CD4-positive, alpha-beta T cell treated with Interleukin-6 at 100 ng/mL for 8 hours (primary cell): ENCODE measurements around the gene CUEDC1.
A peak's percentile ranks its signal among the peaks of the same experiment; 100 is the strongest.
"Not testable (repeated sequence)": the region's sequence is repeated elsewhere in the genome, so short reads cannot be mapped to it uniquely, and the experiment has no call there.

Source experiments
- DNase-seq: peaks from one replicate; pipeline ENCODE4 v3.0.0-alpha.2; 2020; ENCODE audit warnings: mixed read lengths, low spot score

CUEDC1 gene

DNA sequence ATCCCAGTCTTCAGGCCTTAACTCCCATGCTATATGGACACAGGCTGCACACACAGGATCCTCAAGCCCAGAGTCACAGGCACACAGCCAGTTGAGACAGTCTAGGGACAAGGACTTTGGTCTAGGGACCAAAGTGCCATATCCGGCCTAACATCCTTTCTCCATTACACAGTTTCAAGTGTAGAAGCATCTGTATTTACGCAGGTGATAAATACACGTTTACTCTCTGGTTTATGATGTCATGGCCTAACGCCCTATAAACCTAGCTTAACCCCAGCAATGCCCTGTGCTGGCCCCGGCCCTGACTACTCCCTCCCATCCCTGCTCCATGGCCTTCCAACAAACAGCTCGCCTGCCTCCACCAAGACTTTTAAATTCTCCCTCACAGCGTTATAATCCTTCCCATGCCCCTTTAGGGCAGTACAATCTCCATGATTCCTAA, 17.1 kb downstream of the CUEDC1 start:
- no peak for DNase-seq

DNA sequence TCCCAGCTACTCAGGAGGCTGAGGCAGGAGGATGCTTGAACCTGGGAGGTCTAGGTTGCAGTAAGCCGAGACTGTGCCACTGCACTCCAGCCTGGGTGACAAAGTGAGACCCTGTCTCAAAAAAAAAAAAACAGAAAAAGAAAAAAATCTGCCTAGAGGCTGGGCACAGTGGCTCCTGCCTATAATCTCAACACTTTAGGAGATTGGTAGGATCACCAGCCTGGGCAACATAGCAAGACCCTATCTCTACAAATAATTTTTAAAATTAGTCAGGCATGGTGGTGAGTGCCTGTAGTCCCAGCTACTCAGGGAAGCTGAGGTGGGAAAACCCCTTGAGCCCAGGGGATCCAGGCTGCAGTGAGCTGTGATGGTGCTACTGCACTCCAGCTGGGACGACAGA, 17.7 kb downstream of the CUEDC1 start:
- no peak for DNase-seq

DNA sequence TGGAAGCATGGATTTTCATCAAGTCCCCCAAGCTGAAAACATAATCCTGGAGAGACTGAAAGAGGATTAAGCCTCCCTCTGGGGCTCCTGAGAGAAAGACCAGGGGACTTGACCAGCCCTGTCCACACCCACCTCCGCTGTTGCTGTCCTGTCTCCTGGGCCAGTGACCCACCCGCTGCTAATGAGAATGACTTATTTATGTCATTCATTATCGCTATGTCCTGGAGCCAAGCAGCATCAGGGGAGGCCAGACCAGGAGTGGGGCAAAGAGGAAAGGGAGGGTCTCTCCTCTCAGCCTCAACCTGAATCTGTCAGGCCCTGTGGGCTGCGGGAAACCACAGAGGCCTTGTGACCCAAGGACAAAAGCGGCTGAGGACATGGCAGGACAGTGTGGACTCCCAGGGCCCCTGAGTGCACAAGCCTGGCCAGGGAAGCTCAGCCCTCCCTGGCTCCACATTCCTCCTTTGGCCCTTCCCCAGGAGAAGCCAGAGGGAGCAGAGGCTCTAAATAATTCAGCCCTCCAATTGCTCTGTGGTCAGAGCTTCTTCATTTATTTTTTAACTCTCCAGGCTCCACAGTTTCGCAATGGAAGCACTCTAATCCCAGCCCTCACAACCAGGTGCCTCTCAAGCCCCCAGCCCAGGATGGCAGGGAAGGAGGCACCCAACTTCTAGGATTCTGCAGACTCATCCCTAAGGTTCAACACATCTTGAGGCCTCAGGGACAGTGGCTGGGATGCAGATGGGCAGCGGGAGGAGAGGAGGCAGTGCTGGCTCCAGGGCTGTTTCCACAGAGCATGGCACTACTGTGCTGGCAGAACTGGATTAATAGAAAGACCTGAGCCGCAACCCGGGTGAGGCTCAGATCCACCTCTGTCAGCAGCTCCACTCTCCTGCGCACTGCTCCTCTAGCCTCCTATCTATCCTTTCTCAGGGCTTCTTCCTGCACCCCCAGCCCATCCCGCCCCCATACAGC, 19.1 kb downstream of the CUEDC1 start:
- no peak for DNase-seq

- no peak for DNase-seq
These were observed 23.6 kb downstream of the CUEDC1 start for GRCh38 chr17:57931488-57932137.

DNA sequence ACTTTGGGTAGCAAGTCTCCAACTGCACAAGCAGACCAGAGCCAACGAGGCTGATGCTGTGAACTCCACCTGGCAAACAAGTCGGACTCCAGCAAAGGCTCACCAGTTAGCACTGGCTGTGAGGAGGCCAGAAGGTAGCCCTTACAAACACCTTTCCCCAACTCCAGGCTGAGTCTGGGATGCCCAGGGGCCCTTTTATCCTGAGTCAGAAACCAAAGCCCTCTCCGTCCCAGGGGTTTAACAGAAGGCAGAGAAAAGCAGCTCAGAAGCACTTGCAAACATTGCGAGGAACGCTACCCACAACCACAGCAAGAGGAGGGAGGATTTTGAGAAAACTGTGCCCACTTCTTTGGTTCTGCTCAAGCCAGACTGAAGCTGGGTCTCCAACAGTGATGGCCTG, 25.0 kb downstream of the CUEDC1 start:
- no peak for DNase-seq

DNA sequence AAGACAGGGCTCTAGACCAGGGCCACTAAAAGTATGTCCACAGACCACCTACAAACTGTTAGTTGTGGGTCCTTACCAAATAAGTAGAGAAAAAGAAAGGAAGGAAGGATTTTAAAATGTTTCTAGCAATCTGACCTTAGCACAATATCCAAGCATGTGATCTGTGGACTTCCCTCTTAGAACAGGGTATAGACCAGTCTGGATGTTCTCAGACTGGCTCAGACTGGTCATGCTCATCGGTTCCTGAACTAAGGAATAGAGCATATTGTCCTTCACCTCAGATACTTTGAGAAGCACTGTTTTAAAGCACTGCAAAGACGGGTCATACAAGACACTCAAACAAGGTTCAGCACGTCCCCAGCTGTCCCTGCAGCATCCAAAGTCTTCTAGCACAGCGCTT, 25.8 kb downstream of the CUEDC1 start:
- no peak for DNase-seq

GRCh38 chr17:57928928-57929327, 26.3 kb downstream of the CUEDC1 start:
- no peak for DNase-seq

GRCh38 chr17:57927048-57927723, 28.0 kb downstream of the CUEDC1 start:
- DNase-seq, result no peak

DNA sequence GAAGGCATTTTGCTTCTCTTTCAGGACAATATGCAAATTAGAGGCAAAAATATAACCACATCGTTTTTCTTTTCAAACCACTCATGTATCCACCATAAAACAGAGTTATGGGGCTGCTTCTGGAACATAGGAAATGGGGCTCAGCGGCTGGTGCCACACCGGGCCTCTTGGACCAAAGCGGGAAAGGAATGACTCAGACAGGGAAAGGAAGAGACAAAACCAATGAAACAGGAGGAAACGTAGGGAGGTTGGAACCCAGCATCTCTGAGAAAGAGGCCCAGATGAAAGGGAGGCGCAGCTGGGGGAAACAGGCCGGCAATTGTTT, 28.5 kb downstream of the CUEDC1 start:
- DNase-seq, result no peak

DNA sequence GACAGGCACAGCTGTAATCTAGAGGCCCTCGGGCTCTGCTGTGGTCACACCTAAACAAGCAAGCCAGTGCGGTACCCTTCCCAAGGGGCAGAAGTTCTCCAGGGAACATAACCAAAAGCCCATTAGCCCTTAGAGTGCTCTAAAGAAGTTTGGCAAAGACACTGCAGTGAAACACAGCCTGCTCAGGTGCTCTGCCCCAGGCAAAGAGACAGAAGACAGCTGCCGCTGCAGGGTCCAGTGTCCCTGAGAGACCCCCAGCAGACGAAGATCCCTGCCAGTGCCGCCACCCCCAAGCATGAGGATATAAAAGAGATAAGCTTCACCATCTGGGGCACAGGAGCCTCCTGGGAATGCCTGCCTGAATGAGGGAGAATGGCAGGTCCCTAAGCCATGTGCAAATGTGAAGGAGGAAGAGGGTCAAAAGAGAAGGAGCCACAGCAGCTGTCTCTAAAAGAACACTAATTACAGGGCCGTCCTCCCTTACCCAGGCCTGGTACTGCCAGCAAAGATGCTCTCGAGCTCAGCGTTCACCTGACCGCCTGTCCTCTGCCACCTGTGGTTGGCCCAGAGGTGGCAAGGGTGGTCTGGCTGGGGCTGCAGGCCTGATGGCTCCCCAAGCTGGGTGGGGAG, 29.7 kb downstream of the CUEDC1 start:
- DNase-seq, result no peak

- DNase-seq, result no peak
These were observed 30.5 kb downstream of the CUEDC1 start for GRCh38 chr17:57924677-57925076.

DNA sequence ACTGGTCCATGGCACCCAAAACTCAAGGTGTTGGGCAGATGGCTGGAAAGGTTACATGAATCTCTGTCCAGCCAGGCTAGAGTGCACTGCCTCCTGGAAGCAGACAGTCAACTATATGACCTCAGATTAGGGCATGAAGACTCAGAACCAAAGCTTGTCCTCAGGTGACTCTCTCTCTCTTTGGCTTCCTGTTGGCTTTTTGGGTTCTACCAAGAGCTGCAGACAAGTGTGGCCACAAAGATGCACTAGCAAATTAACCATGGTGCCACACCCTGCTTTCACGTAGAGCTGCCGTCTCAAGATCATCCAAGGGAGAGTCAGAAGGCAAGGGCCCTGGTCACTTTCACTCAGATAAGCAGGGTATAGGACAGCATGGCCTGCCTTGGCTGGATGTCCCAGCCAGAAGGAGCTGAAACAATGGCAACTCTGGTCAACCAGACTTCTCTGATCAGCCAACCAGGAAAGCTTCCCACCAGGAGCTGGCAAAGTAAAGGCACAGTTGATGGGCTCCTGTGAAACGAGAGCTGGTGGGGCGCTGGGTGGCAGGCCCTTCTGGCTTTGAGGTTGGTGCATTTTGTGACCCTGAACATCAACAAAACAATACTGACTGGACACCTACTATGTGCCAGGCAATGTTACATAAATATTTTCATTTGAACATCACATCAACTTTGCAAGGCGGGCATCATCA, 31.9 kb downstream of the CUEDC1 start:
- DNase-seq, result no peak

DNA sequence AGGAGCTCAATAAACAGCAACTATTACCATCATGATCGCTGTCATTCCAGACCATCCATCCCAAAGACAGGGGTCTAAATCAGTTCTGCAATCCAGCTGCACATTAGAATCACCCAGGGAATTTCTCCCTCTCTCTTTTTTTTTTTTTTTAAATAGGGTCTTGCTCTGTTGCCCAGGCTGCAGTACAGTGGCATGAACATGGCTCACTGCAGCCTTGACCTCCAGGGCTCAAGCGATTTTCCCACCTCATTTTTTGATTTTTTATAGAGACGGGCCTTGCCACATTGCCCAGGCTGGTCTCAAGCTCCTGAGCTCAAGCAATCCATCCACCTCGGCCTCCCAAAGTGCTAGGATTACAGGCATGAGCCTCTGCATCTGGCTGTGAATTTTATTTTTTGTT, 32.5 kb downstream of the CUEDC1 start:
- not testable (repeated sequence) for DNase-seq

- no peak for DNase-seq
These were observed 34.1 kb downstream of the CUEDC1 start for GRCh38 chr17:57920916-57921703.

GRCh38 chr17:57919918-57920317, 35.3 kb downstream of the CUEDC1 start:
- DNase-seq, result no peak

- DNase-seq, result no peak
These were observed 37.0 kb downstream of the CUEDC1 start for GRCh38 chr17:57918017-57918895.

- peak; percentile 19 for DNase-seq
These were observed 38.0 kb downstream of the CUEDC1 start for GRCh38 chr17:57916925-57917858.

GRCh38 chr17:57915985-57916757, 39.0 kb downstream of the CUEDC1 start:
- DNase-seq, result no peak
